Heart left ventricle (tissue), 16 donors: Measurements from ENCODE around the gene RFNG. TPM values are rescaled to one million over a fixed set of nuclear protein-coding genes. Genes with fewer than 3 reads are reported as not detected.

Experiments used
- ATAC-seq, 4 donors: fragments of 200-7000 bp; cut with Tn5 transposase; one replicate each; pipeline ENCODE4 v1.9.1; 2020 to 2022; ENCODE audit warnings: moderate library complexity in 4 of 4, mild to moderate bottlenecking in 3 of 4, moderate number of reproducible peaks in 1 of 4
- DNase-seq, 5 donors: peaks; one replicate each; pipeline ENCODE4 v3.0.0-alpha.2; 2020
- H3K27ac ChIP-seq, 12 donors: fragments of 200-600 bp; sonication (generic) in 4 of 12; one replicate each; pipeline versions ENCODE4 v1.5.0 to v1.8.0; 2016 to 2022; ENCODE audit warnings: mild to moderate bottlenecking in 2 of 12
- H3K27me3 ChIP-seq, 9 donors: fragments of 200-600 bp; sonication (generic) in 2 of 9; one replicate each; pipeline versions ENCODE4 v1.5.1 to v1.8.0; 2016 to 2022; ENCODE audit warnings: mild to moderate bottlenecking in 3 of 9
- H3K36me3 ChIP-seq, 9 donors: fragments of 200-600 bp; sonication (generic) in 2 of 9; one replicate each; pipeline versions ENCODE4 v1.5.0 to v1.8.0; 2018 to 2022; ENCODE audit warnings: mild to moderate bottlenecking in 2 of 9
- H3K4me1 ChIP-seq, 12 donors: fragments of 200-600 bp; sonication (generic) in 4 of 12; one replicate each; pipeline versions ENCODE4 v1.5.0 to v1.8.0; 2016 to 2022; ENCODE audit warnings: mild to moderate bottlenecking in 3 of 12
- H3K4me3 ChIP-seq, 12 donors: fragments of 200-600 bp; sonication (generic) in 4 of 12; one replicate each; pipeline versions ENCODE4 v1.5.0 to v1.8.0; 2017 to 2022; ENCODE audit warnings: mild to moderate bottlenecking in 9 of 12, moderate library complexity in 4 of 12
- H3K9me3 ChIP-seq, 12 donors: fragments of 200-600 bp; sonication (generic) in 4 of 12; one replicate each; pipeline versions ENCODE4 v1.5.0 to v1.8.0; 2016 to 2022; ENCODE audit warnings: mild to moderate bottlenecking in 1 of 12
- POLR2A ChIP-seq, 2 donors: fragments of 450-650 bp; IDR thresholded peaks; one replicate each; pipeline ENCODE4 v1.6.1; 2017; ENCODE audit warnings: antibody characterized with exemption in 2 of 2, mild to moderate bottlenecking in 2 of 2, moderate library complexity in 2 of 2
- WGBS, 4 donors: extraction: QIAGEN DNeasy Blood & Tissue Kit in 2 of 4; methylation state at CpG; one replicate each; pipeline versions ENCODE4 v1.1.5 to v1.1.7; 2013 to 2018; 5-methylcytosine and 5-hydroxymethylcytosine counted together
- intact Hi-C, 10 donors: fragments of 100-400 bp; cut with DNase I; formaldehyde crosslinking; loops; one replicate each; pipeline versions ENCODE4 v1.11.1 to v1.14.2; 2022
- polyA plus RNA-seq, 2 donors: library from polyadenylated mRNA; stranded (reverse); fragments of 200-250 nt; gene quantifications; one replicate each; pipeline ENCODE4 v1.2.3, GENCODE V29; 2013
- total RNA-seq, 9 donors: library from RNA; depleted of rRNA in 2 of 9; stranded (reverse); fragments of >200 nt in 2 of 9; fragmentation: NEBNext Ultra II Directional in 3 of 9; extraction: Animal tissue kit (Norgen Biotek cat#: 25700) in 3 of 9; gene quantifications; one replicate each; pipeline versions ENCODE4 v1.1.0 to v1.2.4, GENCODE V29; 2016 to 2023
- TF ChIP-seq, protein P1 (sequence below), 12 donors: fragments of 200-600 bp; sonication (generic) in 4 of 12; IDR thresholded peaks; one replicate each; pipeline versions ENCODE4 v1.5.0 to v1.8.0; 2018 to 2022; ENCODE audit warnings: antibody characterized with exemption in 12 of 12, mild to moderate bottlenecking in 5 of 12
- donor health status: ischemic (EF 13 %, LVEDD 7.1; RV severe dilation, severe dysfunction).
- donor health status: healthy with polysubstance abuse.
- donor health status: DM: no; HTN: yes; CAD: no.
- donor health status: DM: no; HTN: no; CAD: no.
- donor health status: ischemic (EF 25% LVEDD 6.9; RV normal size, moderate dysfunction).
- donor health status: ischemic (EF 25% LVEDD 5.7; RV mildly dilated, moderate dysfunction).
- donor health status: healthy.
- donor health status: DM: yes; HTN: yes; CAD: no.
- donor health status: ischemic (EF 35%, LVEDD 5.7; RV mildly dilated, moderate dysfunction).
- donor health status: nonischemic (EF 11% LVEDD 7.7; RV severe dilation, severe dysfunction).
- donor health status: DM: yes; HTN: yes; CAD: no.
- donor health status: PGD.
- donor health status: ischemic (EF 29% LVEDD 5.4; RV normal size, mild dysfunction).
- donor health status: nonischemic (EF 23%, LVEDD 6.1; RV moderate dilation, normal function).

The RFNG gene
- total and polyA plus RNA-seq, 11 donors, result 16.4 to 30.6 (median 21.2) TPM

DNA sequence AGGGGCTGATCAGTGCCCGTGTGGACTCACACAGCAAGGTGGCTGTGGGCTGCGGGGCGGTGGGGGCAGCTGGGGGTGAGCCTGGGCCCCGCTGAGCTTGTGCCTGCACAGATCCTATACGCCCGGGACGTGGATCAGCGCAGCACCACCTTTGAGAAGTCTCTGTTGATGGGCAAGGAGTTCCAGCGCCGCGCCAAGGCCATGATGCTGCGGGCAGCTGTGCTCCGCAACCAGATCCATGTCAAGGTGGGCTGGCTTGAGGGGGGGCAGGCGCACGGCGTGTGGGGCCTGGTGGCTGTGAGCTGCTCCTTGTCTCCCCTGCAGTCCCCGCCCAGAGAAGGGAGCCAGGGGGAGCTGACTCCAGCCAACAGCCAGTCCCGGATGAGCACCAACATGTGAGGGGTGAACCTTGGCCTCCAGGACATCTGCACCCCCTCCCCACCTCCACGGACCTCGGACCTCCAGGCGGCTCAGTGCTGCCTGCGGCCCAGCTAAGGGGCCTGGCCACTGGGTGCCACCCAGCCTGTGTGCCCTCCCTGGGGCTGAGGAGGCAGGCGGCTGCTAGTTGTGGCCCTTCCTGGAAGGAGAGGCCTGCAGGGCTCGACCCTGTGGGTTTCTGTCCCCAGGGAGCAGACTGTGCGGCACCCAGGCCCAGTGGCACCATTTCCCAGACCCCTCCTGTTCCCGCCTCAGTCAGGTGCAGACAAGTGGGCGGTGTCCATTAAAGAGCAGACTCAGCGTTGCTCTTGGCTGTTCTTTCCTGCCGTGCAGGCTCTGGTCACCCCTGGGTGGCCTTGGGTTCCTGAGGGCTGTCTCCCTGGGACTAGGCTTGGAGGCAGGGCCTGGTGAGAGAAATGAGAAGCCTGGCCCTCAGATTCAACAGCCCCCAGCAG is 5.4 kb upstream of the RFNG start:
- H3K4me1 ChIP-seq, result peaks cover 0 to 19% (median 15%) of the 10 kb centered on the region in 12 donors
- 81 to 85% (median 83%) methylated on average over 24 to 29 of the region's 29 CpGs for WGBS, 4 donors
- ATAC-seq, result no peak
- H3K27me3 ChIP-seq, result no peaks in the 10 kb centered on the region
- no peaks in the 10 kb centered on the region for H3K9me3 ChIP-seq
- peaks cover 0 to 83% (median 72%) of the 10 kb centered on the region in 9 donors for H3K36me3 ChIP-seq
- peak in 2 of 5 donors; percentile 24 to 61 for DNase-seq
- H3K4me3 ChIP-seq, result no peak overlapping the region
- no peak for TF ChIP-seq POLR2A (IDR thresholded peaks at IDR 0.05)
- TF ChIP-seq, protein P1, sequence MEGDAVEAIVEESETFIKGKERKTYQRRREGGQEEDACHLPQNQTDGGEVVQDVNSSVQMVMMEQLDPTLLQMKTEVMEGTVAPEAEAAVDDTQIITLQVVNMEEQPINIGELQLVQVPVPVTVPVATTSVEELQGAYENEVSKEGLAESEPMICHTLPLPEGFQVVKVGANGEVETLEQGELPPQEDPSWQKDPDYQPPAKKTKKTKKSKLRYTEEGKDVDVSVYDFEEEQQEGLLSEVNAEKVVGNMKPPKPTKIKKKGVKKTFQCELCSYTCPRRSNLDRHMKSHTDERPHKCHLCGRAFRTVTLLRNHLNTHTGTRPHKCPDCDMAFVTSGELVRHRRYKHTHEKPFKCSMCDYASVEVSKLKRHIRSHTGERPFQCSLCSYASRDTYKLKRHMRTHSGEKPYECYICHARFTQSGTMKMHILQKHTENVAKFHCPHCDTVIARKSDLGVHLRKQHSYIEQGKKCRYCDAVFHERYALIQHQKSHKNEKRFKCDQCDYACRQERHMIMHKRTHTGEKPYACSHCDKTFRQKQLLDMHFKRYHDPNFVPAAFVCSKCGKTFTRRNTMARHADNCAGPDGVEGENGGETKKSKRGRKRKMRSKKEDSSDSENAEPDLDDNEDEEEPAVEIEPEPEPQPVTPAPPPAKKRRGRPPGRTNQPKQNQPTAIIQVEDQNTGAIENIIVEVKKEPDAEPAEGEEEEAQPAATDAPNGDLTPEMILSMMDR (IDR thresholded peaks at IDR 0.05), result no peak
- intact Hi-C loops, result loop anchor here in 1 of 10 donors (5.0 kb wide), 1 partner anchor 40 kb away; the partner anchor contains the start of gene FASN
- H3K27ac ChIP-seq, result no peak overlapping the region

DNA sequence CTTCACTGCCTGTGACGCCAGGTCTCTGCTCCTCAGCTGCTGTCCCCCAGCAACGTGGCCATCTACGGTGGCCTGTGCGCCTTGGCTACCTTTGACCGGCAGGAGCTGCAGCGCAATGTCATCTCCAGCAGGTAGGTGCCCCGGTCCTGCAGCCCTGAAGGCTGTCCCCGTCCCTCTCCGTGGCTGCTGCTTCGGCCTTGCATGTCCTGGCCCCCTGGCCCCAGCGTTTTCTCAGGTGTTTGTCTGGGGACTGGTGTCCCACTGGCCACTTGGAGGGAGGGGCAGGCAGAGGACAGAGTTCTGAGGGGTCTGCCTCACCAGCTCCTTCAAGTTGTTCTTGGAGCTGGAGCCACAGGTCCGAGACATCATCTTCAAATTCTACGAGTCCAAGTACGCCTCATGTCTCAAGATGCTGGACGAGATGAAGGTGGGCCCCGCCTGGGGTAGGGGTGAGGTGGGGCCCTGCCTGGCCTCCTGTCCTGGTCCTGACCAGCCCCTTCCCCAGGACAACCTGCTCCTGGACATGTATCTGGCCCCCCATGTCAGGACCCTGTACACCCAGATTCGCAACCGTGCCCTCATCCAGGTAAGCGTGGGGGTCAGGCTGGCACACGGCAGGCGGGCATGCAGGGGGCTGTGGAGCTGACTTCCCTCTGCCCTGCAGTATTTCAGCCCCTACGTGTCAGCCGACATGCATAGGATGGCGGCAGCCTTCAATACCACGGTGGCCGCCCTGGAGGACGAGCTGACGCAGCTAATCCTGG is 4.5 kb upstream of the RFNG start:
- Histone ChIP-seq H3K4me3 (no peak overlapping the region), H3K27me3 (no peaks in the 10 kb centered on the region), H3K9me3 (no peaks in the 10 kb centered on the region), H3K36me3 (peaks cover 0 to 78% (median 68%) of the 10 kb centered on the region in 9 donors), H3K27ac (no peak overlapping the region), H3K4me1 (peaks cover 0 to 20% (median 15%) of the 10 kb centered on the region in 12 donors)
- TF ChIP-seq, protein P1 (IDR thresholded peaks at IDR 0.05), result no peak
- no peak for TF ChIP-seq POLR2A (IDR thresholded peaks at IDR 0.05)
- WGBS, 4 donors, result 88 to 91% (median 90%) methylated on average over 18 to 28 of the region's 28 CpGs
- no peak for ATAC-seq
- DNase-seq, result peak in 2 of 5 donors; percentile 19 to 23
- intact Hi-C loops, result loop anchor here in 1 of 10 donors (5.0 kb wide), 1 partner anchor 41 kb away; the partner anchor contains the start of gene FASN

DNA sequence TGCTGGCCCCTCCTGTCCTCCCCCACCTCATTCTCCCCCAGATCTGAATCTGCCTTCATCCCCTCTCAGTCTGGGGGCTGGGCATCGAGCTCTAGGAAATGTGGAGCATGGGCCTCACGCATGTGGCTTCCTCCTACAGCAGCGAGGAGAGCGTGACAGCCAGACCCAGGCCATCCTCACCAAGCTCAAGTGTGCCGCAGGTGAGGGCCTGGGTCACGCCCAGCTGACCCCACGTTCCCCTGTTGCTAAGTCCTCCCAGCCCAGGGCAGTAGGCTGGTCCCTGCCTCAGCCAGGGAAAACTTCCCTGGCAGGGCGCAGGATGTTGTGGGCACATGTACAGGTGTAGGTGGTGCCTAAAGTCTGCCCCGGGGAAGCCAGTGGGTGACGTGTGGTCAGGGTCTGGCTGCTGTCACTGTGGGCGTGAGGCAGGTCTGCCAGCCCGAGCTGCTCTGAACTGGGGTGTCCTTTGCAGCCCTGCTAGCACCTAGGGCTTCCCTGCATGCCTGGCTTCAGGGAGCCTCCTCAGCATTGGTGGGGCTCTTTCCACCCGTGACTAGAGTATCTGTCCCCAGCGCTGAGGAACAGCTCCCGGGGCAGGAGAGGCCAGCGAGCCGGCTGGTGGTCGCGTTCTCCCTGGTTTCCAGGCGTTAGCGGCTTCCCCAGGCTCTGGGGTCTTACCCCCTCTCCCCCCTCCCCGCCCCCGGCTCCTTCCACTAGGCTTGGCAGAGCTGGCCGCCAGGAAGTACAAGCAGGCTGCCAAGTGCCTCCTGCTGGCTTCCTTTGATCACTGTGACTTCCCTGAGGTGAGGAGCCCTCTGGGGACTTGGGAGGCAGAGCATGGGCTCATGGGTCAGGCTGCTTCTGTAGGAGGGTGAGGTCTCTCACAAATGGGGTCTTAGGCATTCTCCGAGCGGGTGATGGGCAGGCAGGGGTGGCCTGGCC is 3.7 kb upstream of the RFNG start:
- DNase-seq (peak in 2 of 5 donors; percentile 19 to 44), ATAC-seq (no peak)
- TF ChIP-seq, protein P1 (IDR thresholded peaks at IDR 0.05), result no peak
- TF ChIP-seq POLR2A (IDR thresholded peaks at IDR 0.05), result no peak
- Histone ChIP-seq H3K4me1 (peaks cover 3 to 28% (median 21%) of the 10 kb centered on the region in 12 donors), H3K27me3 (no peaks in the 10 kb centered on the region), H3K36me3 (peaks cover 0 to 71% (median 60%) of the 10 kb centered on the region in 9 donors), H3K9me3 (no peaks in the 10 kb centered on the region), H3K4me3 (no peak overlapping the region), H3K27ac (no peak overlapping the region)
- WGBS, 4 donors, result 72 to 85% (median 81%) methylated on average over 15 to 26 of the region's 26 CpGs
- intact Hi-C loops, result loop anchor here in 1 of 10 donors (5.0 kb wide), 1 partner anchor 42 kb away; the partner anchor contains the start of gene FASN
